Measurements from ENCODE around the gene KCTD13.

KCTD13 gene

DNA sequence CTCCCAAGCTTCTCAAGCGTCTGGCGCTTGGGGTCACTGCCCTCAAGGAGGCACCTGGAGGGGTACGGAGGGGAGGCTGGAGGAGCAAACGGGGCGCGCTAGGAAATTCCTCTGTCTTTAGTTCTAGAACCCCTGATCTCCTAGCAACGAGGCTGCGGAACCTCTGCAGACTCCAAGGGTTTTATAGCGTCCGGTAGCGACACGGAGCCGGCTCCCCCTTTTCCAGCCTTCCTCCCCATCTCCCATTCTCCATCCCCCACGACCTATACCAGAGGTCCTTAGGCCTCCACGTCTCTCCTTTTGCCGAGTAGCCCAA lies 62.4 kb downstream of the KCTD13 start:
- Histone ChIP-seq H3K27me3 (ENCODE audit: control insufficient read depth, insufficient read depth, low read length) (no peaks in the 10 kb centered on the region), H3K4me1 (ENCODE audit: control insufficient read depth, insufficient read depth, low read length) (peaks cover 25% of the 10 kb centered on the region), H3K4me3 (ENCODE audit: low read length) (no peak overlapping the region), H3K9me3 (ENCODE audit: control insufficient read depth, low read length) (no peaks in the 10 kb centered on the region), H3K36me3 (ENCODE audit: control insufficient read depth, insufficient read depth, low read length) (no peaks in the 10 kb centered on the region), H3K9ac (ENCODE audit: low read length) (no peak overlapping the region)

GRCh38 chr16:29862884-29863668 lies 63.0 kb downstream of the KCTD13 start, which contains the start of gene CDIPT:
Gene CDIPT, minus strand, starts transcription at chr16:29863226. Its CDS starts 369 bp downstream, at chr16:29862857.
- Histone ChIP-seq H3K9me3 (ENCODE audit: control insufficient read depth, low read length) (no peaks in the 10 kb centered on the region), H3K9ac (ENCODE audit: low read length) (peak within 1 kb of the TSS; percentile 90), H3K4me1 (ENCODE audit: control insufficient read depth, insufficient read depth, low read length) (peaks cover 25% of the 10 kb centered on the region), H3K4me3 (ENCODE audit: low read length) (peak within 1 kb of the TSS; percentile 82), H3K36me3 (ENCODE audit: control insufficient read depth, insufficient read depth, low read length) (no peaks in the 10 kb centered on the region), H3K27me3 (ENCODE audit: control insufficient read depth, insufficient read depth, low read length) (no peaks in the 10 kb centered on the region)

GRCh38 chr16:29862383-29862883 lies 63.6 kb downstream of the KCTD13 start:
- peak overlapping the region; percentile 82 for H3K4me3 ChIP-seq (ENCODE audit: low read length)
- no peaks in the 10 kb centered on the region for H3K36me3 ChIP-seq (ENCODE audit: control insufficient read depth, insufficient read depth, low read length)
- peak overlapping the region; percentile 90 for H3K9ac ChIP-seq (ENCODE audit: low read length)
- no peaks in the 10 kb centered on the region for H3K9me3 ChIP-seq (ENCODE audit: control insufficient read depth, low read length)
- peaks cover 25% of the 10 kb centered on the region for H3K4me1 ChIP-seq (ENCODE audit: control insufficient read depth, insufficient read depth, low read length)
- no peaks in the 10 kb centered on the region for H3K27me3 ChIP-seq (ENCODE audit: control insufficient read depth, insufficient read depth, low read length)

DNA sequence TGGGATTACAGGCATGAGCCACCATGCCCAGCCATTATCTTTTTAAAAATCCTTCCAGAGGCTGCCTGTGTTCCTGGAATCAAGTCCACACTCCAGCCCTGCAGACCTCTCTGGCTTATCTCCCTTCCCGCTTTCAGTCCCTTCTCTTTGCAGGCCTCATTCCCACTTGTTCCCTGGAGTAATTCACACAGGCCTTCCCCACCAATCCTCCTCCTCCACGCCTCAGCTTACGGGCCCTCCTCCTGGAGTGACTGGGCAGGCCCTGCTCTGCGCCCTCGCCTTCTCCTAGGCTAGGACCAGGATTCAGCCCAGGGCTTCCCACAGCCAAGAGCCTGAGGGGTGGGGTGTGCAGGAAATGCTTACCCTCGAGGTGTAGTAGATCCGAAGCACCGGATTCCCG lies 65.8 kb downstream of the KCTD13 start:
- H3K36me3 ChIP-seq (ENCODE audit: control insufficient read depth, insufficient read depth, low read length) = no peaks in the 10 kb centered on the region
- H3K4me1 ChIP-seq (ENCODE audit: control insufficient read depth, insufficient read depth, low read length) = peaks cover 36% of the 10 kb centered on the region
- no peak overlapping the region for H3K9ac ChIP-seq (ENCODE audit: low read length)
- no peaks in the 10 kb centered on the region for H3K27me3 ChIP-seq (ENCODE audit: control insufficient read depth, insufficient read depth, low read length)
- H3K9me3 ChIP-seq (ENCODE audit: control insufficient read depth, low read length) = no peaks in the 10 kb centered on the region
- no peak overlapping the region for H3K4me3 ChIP-seq (ENCODE audit: low read length)

DNA sequence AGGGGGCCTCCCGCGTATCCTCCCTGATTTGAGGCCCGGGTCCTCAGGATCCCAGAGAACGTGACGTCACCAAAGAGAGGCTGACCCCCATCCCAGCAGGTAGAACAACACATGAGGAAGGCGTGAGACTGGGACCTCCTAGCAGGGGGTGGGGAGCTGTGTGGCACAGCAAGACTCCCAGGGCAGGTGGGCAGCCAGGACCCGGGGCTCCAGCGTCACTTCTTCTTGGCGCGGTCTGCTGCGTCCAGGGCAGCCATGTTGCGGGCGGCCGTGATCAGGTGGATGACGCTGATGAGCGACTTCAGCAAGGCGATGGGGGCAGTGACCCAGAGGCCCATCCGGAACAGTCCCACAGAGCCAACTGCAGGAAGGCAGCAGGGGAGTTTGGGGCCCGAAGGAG lies 67.1 kb downstream of the KCTD13 start:
- no peaks in the 10 kb centered on the region for H3K36me3 ChIP-seq (ENCODE audit: control insufficient read depth, insufficient read depth, low read length)
- no peaks in the 10 kb centered on the region for H3K27me3 ChIP-seq (ENCODE audit: control insufficient read depth, insufficient read depth, low read length)
- peaks cover 37% of the 10 kb centered on the region for H3K4me1 ChIP-seq (ENCODE audit: control insufficient read depth, insufficient read depth, low read length)
- no peaks in the 10 kb centered on the region for H3K9me3 ChIP-seq (ENCODE audit: control insufficient read depth, low read length)
- no peak overlapping the region for H3K4me3 ChIP-seq (ENCODE audit: low read length)
- no peak overlapping the region for H3K9ac ChIP-seq (ENCODE audit: low read length)

- Histone ChIP-seq H3K9ac (ENCODE audit: low read length) (no peak overlapping the region), H3K4me3 (ENCODE audit: low read length) (no peak overlapping the region), H3K4me1 (ENCODE audit: control insufficient read depth, insufficient read depth, low read length) (peaks cover 32% of the 10 kb centered on the region), H3K27me3 (ENCODE audit: control insufficient read depth, insufficient read depth, low read length) (no peaks in the 10 kb centered on the region), H3K36me3 (ENCODE audit: control insufficient read depth, insufficient read depth, low read length) (no peaks in the 10 kb centered on the region), H3K9me3 (ENCODE audit: control insufficient read depth, low read length) (no peaks in the 10 kb centered on the region)
Measured at GRCh38 chr16:29858149-29858849, 67.7 kb downstream of the KCTD13 start.

- H3K9me3 ChIP-seq (ENCODE audit: control insufficient read depth, low read length) = no peaks in the 10 kb centered on the region
- H3K27me3 ChIP-seq (ENCODE audit: control insufficient read depth, insufficient read depth, low read length) = no peaks in the 10 kb centered on the region
- H3K4me1 ChIP-seq (ENCODE audit: control insufficient read depth, insufficient read depth, low read length) = peaks cover 27% of the 10 kb centered on the region
- no peak overlapping the region for H3K4me3 ChIP-seq (ENCODE audit: low read length)
- no peak overlapping the region for H3K9ac ChIP-seq (ENCODE audit: low read length)
- H3K36me3 ChIP-seq (ENCODE audit: control insufficient read depth, insufficient read depth, low read length) = no peaks in the 10 kb centered on the region
Measured at GRCh38 chr16:29857133-29857760, 68.8 kb downstream of the KCTD13 start.
